ENCODE data around the gene SLC7A9.

SLC7A9 gene

GRCh38 chr19:32816555-32817099 lies 52.9 kb downstream of the SLC7A9 start:
- no peak for DNase-seq
- no peaks in the 10 kb centered on the region for H3K9me3 ChIP-seq
- no peaks in the 10 kb centered on the region for H3K27me3 ChIP-seq
- TF ChIP-seq CTCF (IDR thresholded peaks at IDR 0.05; ENCODE audit: low read depth, low read length): no peak
- H3K4me1 ChIP-seq: no peaks in the 10 kb centered on the region
- no peaks in the 10 kb centered on the region for H3K36me3 ChIP-seq
- no peak overlapping the region for H3K4me3 ChIP-seq (ENCODE audit: low read depth, low read length)

GRCh38 chr19:32814624-32815023 lies 54.9 kb downstream of the SLC7A9 start:
- Histone ChIP-seq H3K4me1 (no peaks in the 10 kb centered on the region), H3K9me3 (no peaks in the 10 kb centered on the region), H3K4me3 (ENCODE audit: low read depth, low read length) (no peak overlapping the region), H3K36me3 (no peaks in the 10 kb centered on the region), H3K27me3 (no peaks in the 10 kb centered on the region)
- no peak for TF ChIP-seq CTCF (IDR thresholded peaks at IDR 0.05; ENCODE audit: low read depth, low read length)
- no peak for DNase-seq

GRCh38 chr19:32813862-32814425 lies 55.6 kb downstream of the SLC7A9 start:
- Histone ChIP-seq H3K27me3 (no peaks in the 10 kb centered on the region), H3K4me1 (no peaks in the 10 kb centered on the region), H3K4me3 (ENCODE audit: low read depth, low read length) (no peak overlapping the region), H3K36me3 (no peaks in the 10 kb centered on the region), H3K9me3 (no peaks in the 10 kb centered on the region)
- no peak for TF ChIP-seq CTCF (IDR thresholded peaks at IDR 0.05; ENCODE audit: low read depth, low read length)
- no peak for DNase-seq

GRCh38 chr19:32812571-32812970 lies 57.0 kb downstream of the SLC7A9 start:
- no peaks in the 10 kb centered on the region for H3K4me1 ChIP-seq
- TF ChIP-seq CTCF (IDR thresholded peaks at IDR 0.05; ENCODE audit: low read depth, low read length): no peak
- H3K27me3 ChIP-seq: no peaks in the 10 kb centered on the region
- no peak for DNase-seq
- H3K36me3 ChIP-seq: no peaks in the 10 kb centered on the region
- H3K4me3 ChIP-seq (ENCODE audit: low read depth, low read length): no peak overlapping the region
- no peaks in the 10 kb centered on the region for H3K9me3 ChIP-seq

- Histone ChIP-seq H3K27me3 (no peaks in the 10 kb centered on the region), H3K36me3 (no peaks in the 10 kb centered on the region), H3K4me3 (ENCODE audit: low read depth, low read length) (no peak overlapping the region), H3K9me3 (no peaks in the 10 kb centered on the region), H3K4me1 (no peaks in the 10 kb centered on the region)
- no peak for TF ChIP-seq CTCF (IDR thresholded peaks at IDR 0.05; ENCODE audit: low read depth, low read length)
- no peak for DNase-seq
Observed at GRCh38 chr19:32812036-32812435, 57.5 kb downstream of the SLC7A9 start.

GRCh38 chr19:32811151-32811550 lies 58.4 kb downstream of the SLC7A9 start:
- H3K27me3 ChIP-seq: no peaks in the 10 kb centered on the region
- no peak for DNase-seq
- H3K36me3 ChIP-seq: no peaks in the 10 kb centered on the region
- no peak for TF ChIP-seq CTCF (IDR thresholded peaks at IDR 0.05; ENCODE audit: low read depth, low read length)
- H3K9me3 ChIP-seq: no peaks in the 10 kb centered on the region
- H3K4me3 ChIP-seq (ENCODE audit: low read depth, low read length): no peak overlapping the region
- H3K4me1 ChIP-seq: no peaks in the 10 kb centered on the region
